8988T (cell line): ENCODE data around the gene ZCCHC14.

Experiments
- DNase-seq: peaks from one replicate; pipeline ENCODE4 v3.0.0; 2011

ZCCHC14 gene

GRCh38 chr16:87451563-87452210 lies 41.1 kb downstream of the ZCCHC14 start:
- DNase-seq, result no peak

DNA sequence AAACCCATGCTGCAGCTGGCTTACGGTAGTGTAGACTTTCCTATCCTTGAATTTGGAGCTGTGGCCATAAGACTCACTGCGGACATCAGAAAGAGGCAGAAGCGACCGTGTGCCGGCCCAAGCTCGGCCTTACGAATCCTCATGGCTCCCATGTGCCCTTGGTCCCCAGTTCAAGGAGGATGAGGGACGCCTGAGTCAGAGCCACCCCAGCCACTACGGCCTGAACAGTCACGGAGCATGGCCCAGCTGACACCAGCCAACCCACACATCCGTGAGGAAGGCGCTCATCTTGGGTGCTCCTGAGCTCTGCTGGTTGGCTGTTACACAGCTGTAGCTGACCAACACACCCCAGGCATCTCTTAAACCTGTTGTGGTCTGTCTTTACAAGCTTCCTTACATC lies 44.0 kb downstream of the ZCCHC14 start:
- no peak for DNase-seq

DNA sequence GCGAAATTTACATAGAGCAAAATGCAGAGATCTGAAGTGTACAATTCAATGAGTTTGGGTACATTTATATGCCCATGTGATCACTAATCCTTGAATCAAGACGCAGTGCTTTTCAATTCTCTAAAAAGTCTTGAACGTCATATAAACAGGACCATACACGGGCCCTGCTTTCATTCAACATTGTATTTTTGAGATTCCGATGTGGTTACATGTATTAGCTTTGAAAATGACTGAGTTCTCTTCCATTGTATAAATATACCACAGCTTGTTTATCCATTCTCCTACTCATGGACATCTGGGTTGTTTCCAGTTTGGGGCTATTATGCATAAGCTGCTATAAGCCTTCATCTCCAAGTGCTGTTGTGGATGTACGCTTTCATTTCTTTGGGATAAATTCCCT lies 45.5 kb downstream of the ZCCHC14 start:
- no peak for DNase-seq

- DNase-seq, result no peak
These were observed 46.3 kb downstream of the ZCCHC14 start for GRCh38 chr16:87446479-87446878.

DNA sequence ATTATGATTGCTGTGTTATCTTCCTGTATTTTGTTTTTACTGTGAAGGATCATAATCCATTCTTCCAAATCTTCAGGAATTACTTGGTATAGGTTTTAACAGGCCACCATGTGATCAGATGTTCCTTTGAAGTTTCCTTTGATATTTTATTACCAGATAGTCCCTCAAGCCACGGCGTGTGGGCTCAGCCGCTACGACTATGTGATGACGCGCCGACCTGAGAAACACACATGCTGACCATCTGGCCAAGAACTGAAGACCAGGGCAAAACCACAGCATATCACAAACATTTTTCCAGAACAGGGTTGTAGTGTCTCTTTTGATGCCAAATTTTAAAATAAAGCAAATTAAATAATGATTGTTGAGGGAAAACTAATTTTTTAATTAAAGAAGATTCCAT lies 47.3 kb downstream of the ZCCHC14 start:
- no peak for DNase-seq

DNA sequence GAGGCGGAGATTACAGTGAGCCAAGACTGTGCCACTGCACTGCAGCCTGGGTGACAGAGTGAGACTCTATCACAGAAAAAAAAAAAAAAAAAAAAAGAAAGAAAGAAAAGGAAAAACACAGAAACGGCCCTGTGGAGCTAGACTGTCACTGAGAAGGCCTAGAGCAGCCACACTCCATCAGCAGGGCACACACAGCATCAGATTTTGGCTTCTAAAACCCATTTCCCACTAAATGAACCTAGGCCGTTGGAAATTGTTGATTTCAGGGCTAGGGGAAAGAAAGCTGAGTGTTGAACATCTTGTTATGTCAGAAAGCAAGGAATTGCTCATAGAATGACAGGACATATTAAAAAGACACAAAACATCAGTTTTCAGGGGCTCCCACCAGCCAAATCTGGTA lies 48.9 kb downstream of the ZCCHC14 start:
- DNase-seq, result no peak

- no peak for DNase-seq
These were observed 49.8 kb downstream of the ZCCHC14 start for GRCh38 chr16:87443016-87443415.

DNA sequence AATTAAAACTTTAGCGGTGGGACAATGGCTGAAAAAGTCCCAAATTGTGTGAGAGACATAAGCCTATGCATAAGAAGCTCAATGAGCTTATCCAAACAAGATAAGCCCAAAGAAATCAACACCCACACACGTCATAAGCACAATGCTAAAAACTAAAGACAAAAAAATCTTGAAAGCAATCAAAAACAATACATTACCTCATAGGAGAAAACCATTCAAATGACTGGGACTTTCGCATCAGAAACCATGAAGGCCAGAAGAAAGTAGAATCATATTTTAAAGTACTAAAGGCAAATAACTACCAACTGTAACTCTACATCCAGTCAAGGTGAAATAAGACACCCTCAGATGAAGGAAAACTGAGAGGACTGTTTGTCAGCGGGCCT lies 50.2 kb downstream of the ZCCHC14 start:
- DNase-seq, result no peak

DNA sequence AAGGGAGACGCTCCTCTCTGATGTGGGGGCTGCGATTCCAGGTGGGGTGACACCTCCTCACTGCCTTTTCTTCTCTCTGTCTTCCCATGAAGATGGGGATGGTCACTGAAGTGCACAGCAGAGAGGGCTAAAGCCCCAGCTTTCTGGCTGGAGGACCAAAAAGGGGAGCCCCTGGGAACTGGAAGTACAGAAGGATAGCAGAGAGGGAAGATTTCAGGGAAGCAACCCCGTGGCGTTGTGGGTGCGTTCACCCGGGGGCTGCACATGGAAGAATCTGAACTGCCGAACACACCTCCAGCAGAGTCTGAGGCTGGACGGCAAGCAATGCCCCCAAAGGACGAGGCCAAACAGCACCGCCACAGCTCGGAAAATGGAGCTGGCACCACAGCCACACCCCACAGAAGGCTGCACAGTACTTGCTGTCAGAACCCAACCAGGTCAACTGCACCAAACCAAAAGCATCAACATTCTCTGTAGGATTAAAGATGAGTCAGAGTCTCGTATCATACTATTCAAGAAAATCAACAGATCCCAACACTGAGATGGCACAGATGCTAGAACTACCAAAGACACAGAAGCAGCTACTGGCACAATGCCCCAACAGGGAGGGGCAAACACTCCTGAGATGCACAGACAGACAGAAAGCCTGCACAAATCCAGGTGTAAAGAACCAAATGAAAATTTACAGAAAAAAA lies 50.8 kb downstream of the ZCCHC14 start:
- DNase-seq, result no peak

GRCh38 chr16:87439926-87440325 lies 52.9 kb downstream of the ZCCHC14 start:
- DNase-seq, result no peak

- no peak for DNase-seq
These were observed 54.2 kb downstream of the ZCCHC14 start for GRCh38 chr16:87438611-87438985.

DNA sequence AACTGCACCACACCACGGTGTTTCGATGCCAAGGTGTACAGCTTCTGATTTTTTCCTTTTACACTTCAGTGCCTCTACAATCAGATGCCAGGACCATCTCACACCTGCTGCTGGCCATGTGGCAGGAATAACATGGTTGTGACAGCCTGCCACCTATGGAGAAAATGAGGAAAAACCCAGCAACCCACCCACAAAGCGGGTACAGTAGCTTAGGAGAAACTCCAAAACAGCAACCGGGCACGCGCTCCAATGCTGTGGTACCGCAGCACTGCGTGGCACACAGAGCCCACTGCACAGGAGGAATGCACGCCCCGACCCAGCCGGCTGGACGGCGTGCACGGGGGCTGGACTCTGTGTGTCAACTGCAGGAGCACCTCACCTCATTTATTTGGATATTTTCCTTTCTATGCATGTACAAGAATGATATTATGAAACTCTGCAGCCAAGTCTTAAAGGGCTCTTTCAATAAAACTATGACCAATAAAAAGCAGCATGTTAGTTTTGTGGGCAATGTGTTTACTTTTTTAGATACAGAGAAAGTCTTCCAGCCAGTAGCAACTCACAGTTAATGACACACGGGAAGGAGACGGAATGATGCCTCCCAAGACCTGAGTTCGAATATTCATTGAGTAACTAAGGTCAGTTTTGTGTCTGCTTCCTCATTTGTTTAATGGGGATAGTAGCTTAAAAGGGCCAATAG lies 54.8 kb downstream of the ZCCHC14 start:
- no peak for DNase-seq

GRCh38 chr16:87437327-87437726 lies 55.5 kb downstream of the ZCCHC14 start:
- no peak for DNase-seq

DNA sequence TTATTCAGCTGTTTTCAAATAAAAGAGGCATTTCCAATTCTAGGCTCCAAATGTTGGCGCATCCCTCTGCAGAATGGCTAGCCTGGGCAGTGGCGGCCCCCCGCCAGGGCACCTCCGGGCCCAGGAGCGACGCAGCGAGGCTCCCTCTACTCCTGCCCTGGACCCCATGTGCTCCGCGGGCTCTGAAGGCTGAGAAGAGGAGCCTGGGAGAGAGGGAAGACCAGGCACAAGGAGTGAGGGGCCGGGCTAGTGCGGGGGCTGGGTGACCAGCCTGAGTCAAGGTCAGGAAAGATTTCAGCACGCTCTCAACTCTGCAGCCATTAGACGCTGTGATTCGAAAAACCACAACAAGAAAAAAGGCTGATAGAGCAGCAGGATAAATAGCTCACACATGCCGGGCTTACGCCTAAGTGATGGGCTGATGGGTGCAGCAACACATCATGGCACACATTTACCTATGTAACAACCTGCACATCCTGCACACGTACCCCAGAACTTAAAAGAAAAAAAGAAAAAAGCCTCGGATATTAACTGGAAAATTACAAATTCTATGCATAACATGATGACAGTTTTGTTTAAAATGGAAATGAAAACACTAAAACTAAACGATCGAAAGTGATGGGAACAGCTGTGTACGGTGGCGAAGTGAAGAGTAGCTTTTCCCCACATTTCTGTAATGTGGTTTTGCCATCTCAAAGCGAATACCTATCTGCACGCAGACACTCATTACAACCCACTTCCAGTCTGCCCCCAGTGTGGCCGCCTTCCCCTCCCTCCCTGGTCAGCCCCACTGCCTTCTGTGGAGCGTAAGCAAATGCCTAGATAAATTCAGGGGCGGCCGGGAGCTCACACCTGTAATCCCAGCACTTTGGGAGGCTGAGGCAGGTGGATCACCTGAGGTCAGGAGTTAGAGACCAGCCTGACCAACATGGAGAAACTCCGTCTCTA lies 56.3 kb downstream of the ZCCHC14 start:
- no peak for DNase-seq

- no peak for DNase-seq
These were observed 57.2 kb downstream of the ZCCHC14 start for GRCh38 chr16:87435372-87436224.

GRCh38 chr16:87434146-87434667 lies 58.6 kb downstream of the ZCCHC14 start:
- no peak for DNase-seq

- DNase-seq, result no peak
These were observed 60.4 kb downstream of the ZCCHC14 start for GRCh38 chr16:87432330-87432915.

GRCh38 chr16:87431926-87432325 lies 60.9 kb downstream of the ZCCHC14 start:
- DNase-seq, result no peak

DNA sequence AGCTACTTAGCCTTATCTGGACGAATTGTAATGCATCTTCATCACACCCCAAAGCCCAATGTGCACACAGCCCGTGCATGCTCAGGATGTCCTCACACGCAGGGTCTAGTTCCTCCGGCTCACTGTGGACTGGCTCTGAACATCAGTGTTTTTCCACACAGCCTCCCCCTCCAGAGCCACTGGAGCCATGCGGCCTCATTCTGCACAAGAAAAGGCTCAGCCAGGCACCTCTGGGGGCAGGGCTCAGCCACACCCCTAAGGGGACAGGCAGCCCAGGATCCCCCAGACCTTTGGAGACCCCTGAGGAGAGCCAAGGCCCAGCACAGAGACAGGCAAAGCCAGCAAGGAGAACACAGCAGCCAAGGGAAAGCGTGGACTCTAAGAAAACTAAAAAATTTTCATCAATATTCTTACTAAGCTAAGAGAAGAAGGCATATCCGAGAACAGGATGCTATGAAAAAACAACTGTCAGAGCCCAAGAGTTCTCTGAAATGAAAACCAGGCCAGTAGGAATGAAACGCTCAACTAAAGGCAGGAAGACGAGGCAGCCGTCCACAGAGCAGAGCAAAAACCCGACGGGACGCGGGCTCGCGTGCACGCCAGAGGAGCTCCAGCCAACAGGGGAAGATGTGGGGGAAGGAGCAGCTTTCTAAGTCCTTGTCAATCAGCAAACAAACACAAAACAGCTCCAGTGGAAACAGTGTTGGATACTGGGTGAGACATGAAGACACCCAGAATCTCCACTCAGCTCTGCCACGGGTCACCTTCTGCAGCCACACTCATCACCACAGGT lies 66.2 kb downstream of the ZCCHC14 start:
- DNase-seq, result no peak

DNA sequence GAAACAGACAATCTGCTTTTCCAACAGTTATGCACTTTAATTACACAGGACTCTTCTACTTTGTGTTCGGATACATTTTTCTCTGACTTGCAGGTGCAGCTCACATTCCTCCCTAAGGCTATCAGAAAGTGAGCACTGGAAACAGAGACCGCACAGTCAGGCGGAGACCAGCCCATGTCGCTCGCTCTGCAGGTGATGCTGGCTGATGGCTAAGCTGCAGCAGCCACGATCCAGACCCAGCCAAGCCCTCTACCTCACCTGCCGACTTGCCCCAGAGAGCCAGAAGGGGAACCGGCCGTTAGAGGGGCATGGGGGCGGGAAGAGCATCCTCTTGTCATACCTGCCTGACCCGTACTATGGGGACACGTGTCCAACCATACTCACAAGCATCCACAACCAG lies 66.9 kb downstream of the ZCCHC14 start:
- no peak for DNase-seq

DNA sequence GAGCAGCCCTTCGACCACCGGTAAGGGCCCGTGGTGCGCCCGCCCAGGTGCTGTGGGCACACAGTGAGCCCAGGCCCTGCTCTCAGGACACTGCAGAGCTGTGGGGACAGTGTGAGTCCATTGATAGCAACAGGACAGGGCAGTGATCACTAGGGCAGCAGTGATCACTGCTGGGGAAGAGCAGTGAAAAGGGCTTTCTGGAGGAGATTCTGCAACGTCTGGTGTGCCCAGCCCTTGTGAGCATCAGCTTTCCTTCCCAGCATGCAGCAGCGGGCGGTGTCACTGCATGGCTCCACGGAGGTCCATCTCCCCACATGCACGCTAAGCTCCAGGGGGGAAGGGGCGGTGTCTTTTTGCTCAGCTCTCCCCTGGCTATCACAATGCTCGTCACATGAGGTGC lies 68.6 kb downstream of the ZCCHC14 start:
- DNase-seq, result no peak
